Activated CD4-positive, alpha-beta T cell treated with anti-CD3 and anti-CD28 coated beads, Interleukin-2, amount 50 U/mL, for 4 hours (primary cell): ENCODE data around the gene ATAD3C.
"Not testable (repeated sequence)": the region's sequence is repeated elsewhere in the genome, so short reads cannot be mapped to it uniquely, and the experiment has no call there.

ENCODE experiments used
- DNase-seq, 2 experiments: peaks; one replicate each; pipeline ENCODE4 v3.0.0-alpha.2; 2020

ATAD3C gene

GRCh38 chr1:1479547-1480487 is 30.3 kb downstream of the ATAD3C start:
- DNase-seq: no peak

GRCh38 chr1:1480488-1480867 is 31.0 kb downstream of the ATAD3C start:
- not testable (repeated sequence) for DNase-seq

- not testable (repeated sequence) for DNase-seq
Observed at GRCh38 chr1:1481811-1482210, 32.3 kb downstream of the ATAD3C start.

DNA sequence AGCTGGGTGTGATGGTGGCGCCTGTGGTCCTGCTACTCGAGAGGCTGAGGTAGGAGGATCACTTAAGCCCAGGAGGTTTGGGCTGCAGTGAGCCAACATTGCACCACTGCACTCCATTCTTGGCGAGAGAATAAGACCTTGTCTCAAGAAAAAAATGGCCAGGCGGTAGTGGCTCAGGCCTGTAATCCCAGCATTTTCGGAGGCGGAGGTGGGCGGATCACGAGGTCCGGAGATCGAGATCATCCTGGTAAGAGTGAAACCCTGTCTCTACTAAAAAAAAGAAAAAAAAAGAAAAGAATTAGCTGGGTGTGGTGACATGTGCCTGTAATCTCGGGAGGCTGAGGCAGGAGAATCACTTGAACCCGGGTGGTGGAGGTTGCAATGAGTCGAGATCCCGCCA is 33.4 kb downstream of the ATAD3C start:
- DNase-seq: no peak

DNA sequence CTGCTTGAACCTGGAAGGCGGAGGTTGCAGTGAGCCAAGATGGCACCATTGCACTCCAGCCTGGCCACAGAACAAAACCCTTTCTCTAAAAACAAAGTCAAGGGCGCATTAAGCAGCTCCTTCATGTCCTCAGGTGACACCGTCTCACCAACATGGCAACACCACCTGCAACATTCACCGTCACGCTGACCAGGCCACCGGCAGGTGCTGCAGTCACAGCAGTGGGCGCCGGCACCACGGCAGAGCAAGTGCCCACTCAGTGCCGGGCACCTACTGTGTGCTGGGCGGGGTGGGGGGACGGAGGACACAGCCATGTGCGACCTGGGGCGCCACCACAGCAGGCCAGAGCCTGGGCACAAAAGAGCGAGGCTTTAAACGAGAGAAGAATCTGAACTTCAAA is 34.2 kb downstream of the ATAD3C start:
- DNase-seq: no peak

DNA sequence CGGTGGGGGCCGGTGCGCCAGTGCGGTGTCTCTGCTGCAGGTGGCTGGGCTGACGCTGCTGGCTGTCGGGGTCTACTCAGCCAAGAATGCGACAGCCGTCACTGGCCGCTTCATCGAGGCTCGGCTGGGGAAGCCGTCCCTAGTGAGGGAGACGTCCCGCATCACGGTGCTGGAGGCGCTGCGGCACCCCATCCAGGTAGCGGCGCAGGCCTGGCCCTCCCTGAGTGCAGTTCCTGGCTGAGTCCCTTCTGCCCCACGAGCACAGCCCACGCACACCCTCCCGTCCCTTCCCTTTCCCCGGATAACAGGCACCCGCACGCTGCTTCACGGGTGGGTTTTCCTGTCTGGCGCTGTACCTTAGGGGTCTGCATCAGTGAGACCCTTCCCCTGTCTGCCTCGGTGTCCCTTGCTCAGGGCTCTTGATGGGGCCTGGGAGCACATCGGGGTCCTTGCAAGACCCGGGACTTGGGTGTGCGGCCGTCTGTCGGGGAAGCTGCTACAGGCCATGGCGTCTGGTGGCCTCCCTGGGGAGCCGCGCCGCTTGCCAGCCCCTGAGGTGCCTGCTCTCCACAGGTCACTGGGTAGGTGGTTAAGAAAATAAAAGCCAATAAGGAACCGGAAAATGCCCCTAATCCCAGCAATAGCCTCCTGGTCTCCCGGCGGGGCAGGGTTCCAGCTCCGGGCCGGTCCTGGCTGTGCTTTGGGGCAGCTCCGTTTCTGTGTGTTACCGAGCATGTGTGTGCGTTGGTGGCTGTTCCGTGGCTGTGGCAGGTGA is 35.7 kb downstream of the ATAD3C start:
- DNase-seq: not testable (repeated sequence)

GRCh38 chr1:1485755-1486317 is 36.3 kb downstream of the ATAD3C start:
- not testable (repeated sequence) for DNase-seq

DNA sequence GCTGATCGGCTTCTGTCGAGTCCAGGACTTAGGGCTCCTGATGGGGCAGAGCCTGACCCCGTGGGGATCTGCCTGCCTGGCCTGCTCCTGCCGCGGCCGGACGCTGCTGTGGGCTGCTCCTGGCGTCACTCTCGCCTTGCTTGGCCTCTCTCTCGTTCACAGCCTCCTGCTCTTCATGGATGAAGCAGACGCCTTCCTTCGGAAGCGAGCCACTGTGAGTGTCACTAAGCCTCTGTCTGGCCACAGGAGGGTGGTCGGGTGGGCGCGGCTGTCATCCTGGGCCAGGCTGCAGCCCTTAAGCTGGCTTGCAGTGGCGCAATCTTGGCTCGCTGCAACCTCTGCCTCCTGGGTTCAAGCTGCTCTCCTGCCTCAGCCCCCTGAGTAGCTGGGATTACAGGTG is 38.2 kb downstream of the ATAD3C start:
- DNase-seq: no peak

DNA sequence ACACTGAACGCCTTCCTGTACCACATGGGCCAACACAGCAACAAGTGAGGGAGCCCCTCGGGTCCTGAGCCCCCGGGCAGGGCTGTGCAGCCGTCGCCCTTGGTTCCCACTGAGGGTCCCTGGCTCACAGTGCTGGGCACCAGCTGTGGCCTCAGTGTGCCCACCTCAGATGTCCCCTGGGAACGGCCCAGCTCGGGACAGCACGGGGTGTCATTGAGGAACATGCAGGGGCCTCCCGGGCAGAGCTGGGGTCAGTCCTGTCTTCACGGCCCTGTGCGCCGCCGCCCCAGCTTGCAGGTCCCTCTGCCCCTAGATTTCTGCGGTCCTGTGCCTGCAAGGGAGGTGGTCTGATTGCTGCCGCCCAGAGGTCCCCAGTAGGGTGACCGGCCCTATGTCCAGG is 39.7 kb downstream of the ATAD3C start:
- no peak for DNase-seq

GRCh38 chr1:1489861-1490260 is 40.4 kb downstream of the ATAD3C start:
- no peak for DNase-seq

DNA sequence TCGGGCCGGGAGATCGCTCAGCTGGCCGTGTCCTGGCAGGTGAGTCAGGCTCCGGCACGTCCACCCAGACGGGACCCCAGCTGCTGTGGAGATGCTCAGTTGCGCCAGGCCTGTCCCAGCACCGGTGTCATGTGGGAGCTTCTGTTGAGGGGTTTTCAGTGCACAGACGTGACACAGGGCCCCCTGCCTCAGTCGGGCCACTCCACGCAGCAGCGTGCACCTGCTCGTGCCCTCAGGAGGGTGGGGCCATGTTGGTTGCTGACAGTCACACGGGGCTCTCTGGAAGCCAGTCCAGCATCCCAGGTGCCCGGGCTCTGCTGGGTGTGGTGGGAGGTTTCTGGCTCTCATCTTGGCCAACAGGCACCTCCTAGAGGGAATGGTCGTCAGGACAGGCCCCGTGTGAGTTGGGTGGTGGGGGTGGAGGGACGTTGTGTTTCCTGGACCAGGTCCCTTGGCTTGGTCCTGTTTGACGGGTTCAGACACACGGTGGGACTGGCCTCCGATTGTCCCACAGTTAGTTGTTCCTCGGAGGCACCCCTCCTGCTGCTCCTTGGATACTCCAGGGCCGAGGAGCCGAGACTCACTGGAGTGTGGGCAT is 41.2 kb downstream of the ATAD3C start:
- no peak for DNase-seq

- DNase-seq: no peak
Observed at GRCh38 chr1:1491601-1492000, 42.1 kb downstream of the ATAD3C start.

DNA sequence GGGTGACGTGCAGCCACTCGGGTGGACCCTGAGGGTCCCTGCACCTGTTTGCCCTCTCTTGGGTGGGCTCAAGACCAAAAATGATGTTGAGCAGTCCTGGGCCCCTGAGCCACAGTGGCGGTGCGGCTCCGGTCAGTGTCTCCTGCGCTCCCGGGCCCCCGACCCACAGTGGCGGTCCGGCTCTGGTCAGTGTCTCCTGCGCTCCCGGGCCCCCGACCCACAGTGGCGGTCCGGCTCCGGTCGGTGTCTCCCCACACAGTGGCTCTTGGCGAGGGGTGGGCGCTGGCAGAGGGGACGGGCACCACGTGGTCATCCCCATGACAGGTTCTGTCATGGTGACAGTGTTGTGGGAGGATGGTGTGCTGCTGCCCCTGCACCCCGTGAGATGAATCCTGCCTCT is 44.8 kb downstream of the ATAD3C start:
- DNase-seq: not testable (repeated sequence)

DNA sequence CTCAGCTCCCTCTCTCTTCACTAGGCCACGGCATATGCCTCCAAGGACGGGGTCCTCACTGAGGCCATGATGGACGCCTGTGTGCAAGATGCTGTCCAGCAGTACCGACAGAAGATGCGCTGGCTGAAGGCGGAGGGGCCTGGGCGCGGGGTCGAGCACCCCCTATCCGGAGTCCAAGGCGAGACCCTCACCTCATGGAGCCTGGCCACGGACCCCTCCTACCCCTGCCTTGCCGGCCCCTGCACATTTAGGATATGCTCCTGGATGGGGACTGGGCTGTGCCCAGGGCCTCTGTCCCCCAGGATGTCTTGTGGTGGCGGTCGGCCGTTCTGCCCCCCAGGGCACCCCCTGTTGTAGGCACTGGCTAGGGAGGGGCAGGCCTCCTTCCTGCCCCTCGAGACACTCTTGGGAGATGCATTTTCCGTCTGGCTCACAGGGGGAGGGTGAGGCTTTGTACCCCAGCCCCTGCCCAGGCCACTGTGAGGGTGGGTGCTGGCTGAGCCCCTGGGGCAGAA is 46.0 kb downstream of the ATAD3C start:
- DNase-seq: not testable (repeated sequence)

GRCh38 chr1:1504777-1505365 is 55.4 kb downstream of the ATAD3C start:
- peak; percentile 64 to 68 for DNase-seq

DNA sequence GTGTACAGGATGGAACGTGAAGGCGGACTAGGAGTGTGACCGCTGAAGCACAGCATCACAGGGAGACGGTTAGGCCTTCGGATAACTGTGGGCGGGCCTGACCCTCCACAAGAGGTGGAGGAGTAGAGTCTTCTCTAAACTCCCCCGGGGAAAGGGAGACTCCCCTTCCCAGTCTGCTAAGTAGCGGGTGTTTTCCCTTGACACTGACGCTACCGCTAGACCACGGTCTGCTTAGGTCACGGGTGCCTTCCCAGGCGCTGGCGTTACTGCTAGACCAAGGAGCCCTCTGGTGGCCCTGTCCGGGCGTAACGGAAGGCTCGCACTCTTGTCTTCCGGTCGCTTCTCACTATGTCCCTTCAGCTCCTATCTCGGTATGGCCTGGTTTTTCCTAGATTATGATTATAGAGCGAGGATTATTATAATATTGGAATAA is 55.9 kb downstream of the ATAD3C start:
- not testable (repeated sequence) for DNase-seq

DNA sequence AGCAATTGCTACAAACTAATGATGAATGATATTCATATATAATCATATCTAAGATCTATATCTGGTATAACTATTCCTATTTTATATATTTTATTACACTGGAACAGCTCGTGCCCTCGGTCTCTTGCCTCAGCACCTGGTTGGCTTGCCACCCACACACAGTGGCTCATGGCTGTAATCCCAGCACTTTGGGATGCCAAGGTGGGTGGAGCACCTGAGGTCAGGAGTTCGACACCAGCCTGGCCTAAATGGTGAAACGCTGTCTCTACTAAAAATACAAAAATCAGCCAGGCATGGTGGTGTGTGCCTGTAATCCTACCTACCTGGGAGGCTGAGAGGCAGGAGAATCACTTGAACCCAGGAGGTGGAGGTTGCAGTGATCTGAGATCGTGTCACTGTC is 56.3 kb downstream of the ATAD3C start:
- not testable (repeated sequence) for DNase-seq

- DNase-seq: no peak
Observed at GRCh38 chr1:1507305-1507704, 57.8 kb downstream of the ATAD3C start.

DNA sequence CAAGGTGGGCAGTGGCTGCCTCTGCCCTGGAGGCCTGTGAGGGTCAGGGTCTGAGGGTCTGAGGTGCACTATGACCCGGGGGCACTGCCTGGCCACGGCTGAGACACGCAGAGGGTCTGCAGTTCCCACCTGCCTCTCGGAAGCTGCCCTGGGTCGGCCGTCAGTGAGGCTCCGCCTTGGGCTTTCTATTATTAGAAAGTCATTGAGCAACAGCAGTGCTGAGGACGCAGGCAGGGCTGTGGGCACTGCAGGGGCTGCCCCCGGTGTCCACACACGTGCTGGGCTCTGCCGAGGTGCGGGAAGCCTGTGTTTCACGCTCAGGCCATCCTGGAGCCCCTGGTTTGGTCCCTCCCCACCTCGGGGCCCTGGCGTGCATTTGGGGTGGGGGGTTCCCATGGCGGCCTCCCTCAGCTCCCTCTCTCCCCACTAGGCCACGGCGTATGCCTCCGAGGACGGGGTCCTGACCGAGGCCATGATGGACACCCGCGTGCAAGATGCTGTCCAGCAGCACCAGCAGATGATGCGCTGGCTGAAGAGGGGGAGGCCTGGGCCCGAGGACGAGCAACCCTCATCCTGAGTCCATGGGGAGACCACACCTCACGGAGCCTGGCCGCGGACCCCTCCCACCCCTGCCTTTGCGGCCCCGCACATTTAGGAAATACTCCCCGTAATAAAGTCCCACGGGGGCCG is 59.4 kb downstream of the ATAD3C start:
- DNase-seq: not testable (repeated sequence)

DNA sequence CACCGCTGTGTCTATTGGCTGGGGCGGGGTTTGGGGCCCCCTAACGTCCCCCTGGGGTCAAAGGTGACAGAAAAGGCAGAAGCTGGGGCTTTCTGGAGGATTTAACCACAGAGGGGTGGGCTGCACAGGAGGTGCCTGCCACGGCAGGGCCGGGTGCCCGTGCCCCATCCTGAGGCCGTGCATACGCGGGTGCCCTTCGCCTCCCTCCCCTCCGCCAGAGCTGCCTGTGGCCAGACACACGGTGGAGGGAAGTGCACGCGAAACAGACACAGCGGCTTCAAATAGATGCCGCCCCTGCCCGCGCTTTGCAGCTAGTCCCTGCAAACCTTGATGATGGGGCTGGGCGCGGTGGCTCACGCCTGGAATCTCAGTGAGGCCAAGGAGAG is 60.0 kb downstream of the ATAD3C start:
- not testable (repeated sequence) for DNase-seq

DNA sequence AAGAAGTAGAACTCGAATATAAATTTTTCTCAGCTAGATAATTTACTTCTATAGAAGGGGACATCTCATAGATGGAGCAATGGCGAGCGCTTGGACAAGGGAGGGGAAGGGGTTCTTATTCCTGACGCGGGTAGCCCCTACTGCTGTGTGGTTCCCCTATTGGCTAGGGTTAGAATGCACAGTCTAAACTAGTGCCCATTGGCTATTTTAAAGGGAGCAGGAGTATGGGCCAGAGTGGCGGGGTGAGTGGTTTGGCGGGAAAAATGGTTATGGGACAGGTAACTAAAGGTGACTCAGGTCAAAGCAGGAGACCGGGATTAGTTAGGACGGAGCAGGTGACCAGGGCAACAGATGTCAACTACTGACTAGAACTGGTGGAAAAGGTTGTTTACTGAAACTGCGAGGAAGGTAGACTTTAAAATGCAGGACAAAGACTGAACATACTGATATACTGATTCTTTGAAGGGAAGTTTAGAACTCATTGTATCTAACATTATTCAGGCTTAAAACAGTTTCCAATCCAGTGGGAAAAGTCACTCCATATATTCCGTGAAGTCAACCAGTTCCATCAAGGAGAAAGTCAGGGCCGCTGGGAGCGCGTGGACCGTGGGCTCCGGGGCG is 61.5 kb downstream of the ATAD3C start:
- DNase-seq: no peak
